H7 (cell line): ENCODE results near the gene TMED7. TPM values are rescaled to one million over a fixed set of nuclear protein-coding genes. Genes with fewer than 3 reads are reported as not detected.
A peak's percentile ranks its signal among the peaks of the same experiment; 100 is the strongest.
"Not testable (repeated sequence)": the region's sequence is repeated elsewhere in the genome, so short reads cannot be mapped to it uniquely, and the experiment has no call there.

Source experiments
- DNase-seq: peaks from one replicate; pipeline ENCODE4 v3.0.0; 2012
- H3K27me3 ChIP-seq: 2 replicates; pipeline ENCODE4 v1.6.0; 2011; ENCODE audit warnings: mild to moderate bottlenecking, low read length; ENCODE audit not compliant: control insufficient read depth, insufficient read depth
- H3K36me3 ChIP-seq: replicated peaks from 2 replicates; pipeline ENCODE4 v1.5.1; 2011; ENCODE audit warnings: low read length; ENCODE audit not compliant: control insufficient read depth, insufficient read depth
- H3K4me3 ChIP-seq: 2 replicates; pipeline ENCODE4 v1.5.1; 2011; ENCODE audit warnings: low read depth, mild to moderate bottlenecking, control low read depth, low read length, moderate library complexity; ENCODE audit not compliant: insufficient read depth
- total RNA-seq: library from RNA; depleted of rRNA; stranded (reverse); fragments of >200 nt; shearing (Covaris generic); gene quantifications from 2 replicates; pipeline ENCODE4 v1.2.3, GENCODE V29; 2014; rRNA removed

Gene TMED7
- 53.0 and 58.9 TPM in 2 replicates for total RNA-seq

DNA sequence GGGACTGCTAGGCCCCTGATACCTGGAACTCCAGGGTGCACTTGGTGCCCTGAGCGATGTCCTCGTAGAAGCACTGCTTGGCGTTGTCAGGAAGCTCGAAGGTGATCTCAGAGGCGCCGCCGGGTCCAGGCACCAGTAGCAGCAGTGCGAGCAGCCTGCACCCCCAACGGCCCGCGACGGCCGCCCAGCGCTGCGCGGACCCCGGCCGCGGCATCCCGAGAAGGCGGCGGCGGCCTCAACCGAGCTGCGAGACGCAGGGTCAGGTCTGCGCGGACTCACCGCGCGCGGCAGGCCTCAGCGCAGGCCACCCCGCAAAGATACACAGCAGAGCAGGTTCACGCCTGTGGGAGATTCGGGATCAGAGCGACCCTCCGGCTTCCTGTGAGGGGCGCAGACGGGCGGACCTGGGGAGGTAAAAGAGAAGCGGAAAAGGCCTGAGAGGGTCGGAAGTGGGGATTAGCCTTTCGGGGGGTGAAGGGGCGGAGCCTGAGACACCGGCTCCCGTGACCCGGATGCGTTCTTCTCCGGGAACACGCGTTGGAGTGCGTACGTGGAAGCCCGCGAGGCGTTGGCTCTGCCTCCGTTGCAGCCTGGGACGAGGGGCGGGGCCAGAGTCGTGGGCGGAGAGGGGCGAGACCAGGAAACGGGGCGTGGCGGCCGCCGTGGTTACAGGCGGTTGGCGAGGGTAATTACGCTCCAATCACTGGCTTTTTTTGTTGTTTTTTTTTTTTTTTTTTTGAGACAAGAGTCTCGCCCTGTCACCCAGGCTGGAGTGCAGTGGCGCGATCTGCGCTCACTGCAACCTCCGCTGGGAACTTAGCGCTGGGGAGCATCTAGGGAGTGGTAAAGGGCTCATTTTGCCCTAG is at the start of gene TMED7:
TMED7 (minus strand) TSS at position 458 of the 866 bp plus-strand sequence; CDS start at position 214, 244 bp downstream.
- Histone ChIP-seq H3K36me3 (peaks cover 2% of the 10 kb centered on the region), H3K27me3 (no peaks in the 10 kb centered on the region), H3K4me3 (peak within 1 kb of the TSS; percentile 83)
- peak; percentile 88 for DNase-seq

- H3K36me3 ChIP-seq, H3K27me3 ChIP-seq, DNase-seq, H3K4me3 ChIP-seq: not testable (repeated sequence)
Observed at GRCh38 chr5:115674782-115675181, 48.9 kb upstream of the TMED7 start.

- H3K4me3 ChIP-seq: no peak overlapping the region
- no peaks in the 10 kb centered on the region for H3K36me3 ChIP-seq
- DNase-seq: no peak
- no peaks in the 10 kb centered on the region for H3K27me3 ChIP-seq
Observed at GRCh38 chr5:115673596-115673995, 47.8 kb upstream of the TMED7 start.

GRCh38 chr5:115671939-115672338 is 46.1 kb upstream of the TMED7 start:
- no peak for DNase-seq
- H3K36me3 ChIP-seq: no peaks in the 10 kb centered on the region
- no peak overlapping the region for H3K4me3 ChIP-seq
- H3K27me3 ChIP-seq: no peaks in the 10 kb centered on the region

DNA sequence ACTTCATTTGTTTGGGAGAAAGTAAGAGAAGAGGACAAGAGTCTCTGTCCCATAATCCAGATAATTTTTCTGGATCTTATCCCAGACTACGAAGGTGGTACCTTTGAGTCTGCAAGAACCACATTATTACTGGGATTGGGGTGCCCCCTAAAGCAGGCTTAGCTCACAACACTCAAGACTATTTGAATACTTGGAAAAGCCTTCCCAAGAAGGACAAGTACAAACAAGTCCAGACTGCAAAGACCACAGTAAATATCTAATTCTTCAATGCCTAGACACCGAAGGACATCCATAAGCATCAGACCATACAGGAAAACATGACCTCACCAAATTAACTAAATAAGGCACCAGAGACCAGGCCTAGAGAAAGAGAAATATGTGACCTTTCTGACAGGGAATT is 40.2 kb upstream of the TMED7 start:
- no peak for DNase-seq
- Histone ChIP-seq H3K4me3 (no peak overlapping the region), H3K27me3 (no peaks in the 10 kb centered on the region), H3K36me3 (no peaks in the 10 kb centered on the region)

DNA sequence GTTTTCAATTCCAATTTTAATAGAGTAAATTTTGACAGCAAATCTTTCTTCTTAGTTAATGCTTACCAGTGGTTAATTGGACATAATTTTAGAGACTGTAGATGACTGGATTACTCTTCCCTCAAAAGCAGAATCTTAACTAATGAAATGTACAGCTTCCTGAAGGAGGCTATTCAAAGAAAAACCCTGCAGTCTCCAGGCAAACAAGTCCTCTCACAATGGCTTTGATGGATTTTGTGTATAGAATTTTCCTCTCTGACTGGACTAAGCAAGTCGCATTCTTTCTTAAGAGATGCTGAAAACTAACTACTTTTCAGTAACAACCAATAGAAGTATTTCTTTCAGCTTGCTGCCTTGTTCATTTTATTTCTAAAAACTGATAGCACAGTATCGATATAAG is 35.7 kb upstream of the TMED7 start:
- no peak for DNase-seq
- Histone ChIP-seq H3K4me3 (no peak overlapping the region), H3K36me3 (no peaks in the 10 kb centered on the region), H3K27me3 (no peaks in the 10 kb centered on the region)

DNA sequence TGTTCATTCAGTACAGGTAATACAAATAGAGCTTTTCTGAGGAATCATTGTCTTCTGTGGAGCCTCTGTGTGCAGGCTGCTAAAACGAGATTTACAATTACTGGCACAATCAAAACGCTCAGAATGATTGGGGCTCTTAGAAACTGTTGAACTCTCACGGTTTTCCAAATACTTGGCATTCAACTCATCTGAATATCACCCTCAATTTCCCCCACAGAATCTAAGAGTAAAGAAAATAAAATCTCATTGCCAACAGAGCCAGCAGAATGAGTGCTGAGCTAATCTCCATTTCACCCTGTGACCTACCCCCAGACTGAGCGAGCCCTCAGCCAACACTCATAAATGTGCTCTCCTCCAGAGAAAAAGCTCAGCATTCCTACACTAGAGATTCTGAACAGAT is 35.3 kb upstream of the TMED7 start:
- no peak for DNase-seq
- H3K4me3 ChIP-seq: no peak overlapping the region
- H3K36me3 ChIP-seq: no peaks in the 10 kb centered on the region
- H3K27me3 ChIP-seq: no peaks in the 10 kb centered on the region

DNA sequence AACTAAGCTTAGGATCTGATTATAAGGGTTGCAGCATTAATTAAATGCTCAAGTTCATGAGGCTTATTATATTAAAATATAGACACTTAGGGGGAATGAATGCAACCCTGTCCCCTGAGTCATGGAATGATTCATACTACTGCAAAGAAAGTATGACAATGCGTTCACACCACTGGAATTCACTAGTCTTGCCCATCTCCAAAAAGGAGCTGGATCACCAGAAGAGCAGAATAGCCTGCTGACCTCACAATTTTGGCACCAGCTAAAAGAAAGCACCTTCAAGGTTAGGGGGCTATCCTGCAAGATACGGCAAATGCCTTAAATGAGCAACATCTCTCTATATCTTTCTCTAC is 32.0 kb upstream of the TMED7 start:
- Histone ChIP-seq H3K27me3 (no peaks in the 10 kb centered on the region), H3K36me3 (no peaks in the 10 kb centered on the region), H3K4me3 (no peak overlapping the region)
- no peak for DNase-seq

GRCh38 chr5:115657125-115657880 is 31.5 kb upstream of the TMED7 start:
- no peaks in the 10 kb centered on the region for H3K27me3 ChIP-seq

DNA sequence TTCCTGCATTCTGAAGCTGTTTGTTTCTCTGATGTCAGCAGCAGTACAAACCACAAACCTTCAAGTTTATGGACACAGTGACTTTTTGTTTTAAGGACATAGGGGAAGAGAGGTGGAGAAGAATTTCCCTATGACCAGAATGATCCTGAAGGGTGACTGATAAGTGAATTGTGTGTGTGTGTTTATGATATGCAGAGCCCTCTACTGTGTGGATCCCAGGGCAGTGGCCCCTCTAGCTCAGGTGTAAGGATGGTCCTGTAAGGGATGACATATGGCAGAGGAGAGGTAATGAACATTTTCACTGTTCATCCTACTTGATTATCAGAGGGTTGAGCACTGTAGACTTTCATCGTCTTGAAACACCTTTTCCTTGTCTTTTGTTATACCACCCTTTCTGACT is 30.6 kb upstream of the TMED7 start:
- H3K36me3 ChIP-seq: no peaks in the 10 kb centered on the region
- no peak overlapping the region for H3K4me3 ChIP-seq
- H3K27me3 ChIP-seq: no peaks in the 10 kb centered on the region
- no peak for DNase-seq

More at GRCh38 chr5:115657125-115657880, 31.5 kb upstream of the TMED7 start:
- H3K4me3 ChIP-seq: no peak overlapping the region
- no peak for DNase-seq
- no peaks in the 10 kb centered on the region for H3K36me3 ChIP-seq

DNA sequence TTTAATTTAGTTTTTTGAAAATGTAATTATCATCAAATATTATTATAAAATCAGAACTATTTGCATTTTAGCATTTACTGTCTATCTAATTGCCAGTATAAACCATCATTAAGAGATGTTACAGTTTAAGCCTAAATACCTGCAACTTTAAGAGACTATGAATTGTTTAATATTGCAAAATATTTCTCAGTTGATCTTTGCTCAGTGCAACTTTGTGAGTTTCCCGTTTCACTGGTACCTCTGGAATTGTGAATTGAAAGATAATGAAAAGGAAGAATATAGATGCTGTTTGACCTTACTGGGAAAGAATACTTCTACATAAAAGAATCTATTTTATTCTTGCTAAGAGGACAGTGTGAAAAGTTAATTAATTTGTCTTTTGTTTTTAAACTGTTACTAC is 30.2 kb upstream of the TMED7 start:
- H3K36me3 ChIP-seq: no peaks in the 10 kb centered on the region
- no peaks in the 10 kb centered on the region for H3K27me3 ChIP-seq
- no peak for DNase-seq
- no peak overlapping the region for H3K4me3 ChIP-seq

- no peak overlapping the region for H3K4me3 ChIP-seq
- no peaks in the 10 kb centered on the region for H3K36me3 ChIP-seq
- no peak for DNase-seq
- H3K27me3 ChIP-seq: no peaks in the 10 kb centered on the region
Observed at GRCh38 chr5:115649541-115649940, 23.7 kb upstream of the TMED7 start.

- no peaks in the 10 kb centered on the region for H3K27me3 ChIP-seq
Observed at GRCh38 chr5:115648056-115648455, 22.2 kb upstream of the TMED7 start.

DNA sequence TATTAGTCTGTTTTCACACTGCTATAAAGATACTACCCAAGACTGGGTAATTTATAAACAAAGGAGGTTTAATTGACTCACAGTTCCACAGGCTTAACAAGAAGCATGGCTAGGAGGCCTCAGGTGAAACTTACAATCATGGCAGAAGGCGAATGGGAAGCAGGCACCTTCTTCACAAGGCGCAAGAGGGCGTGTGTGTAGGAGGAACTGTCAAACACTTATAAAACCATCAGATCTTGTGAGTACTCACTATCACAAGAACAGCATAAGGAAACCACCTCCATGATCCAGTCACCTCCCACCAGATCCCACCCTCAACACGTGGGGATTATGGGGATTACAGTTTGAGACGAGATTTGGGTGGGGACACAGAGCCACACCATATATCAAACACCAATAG is 19.6 kb upstream of the TMED7 start:
- not testable (repeated sequence) for DNase-seq, H3K36me3 ChIP-seq, H3K27me3 ChIP-seq, H3K4me3 ChIP-seq

More at GRCh38 chr5:115648056-115648455, 22.2 kb upstream of the TMED7 start:
- Histone ChIP-seq H3K4me3 (no peak overlapping the region), H3K36me3 (no peaks in the 10 kb centered on the region)
- DNase-seq: no peak

DNA sequence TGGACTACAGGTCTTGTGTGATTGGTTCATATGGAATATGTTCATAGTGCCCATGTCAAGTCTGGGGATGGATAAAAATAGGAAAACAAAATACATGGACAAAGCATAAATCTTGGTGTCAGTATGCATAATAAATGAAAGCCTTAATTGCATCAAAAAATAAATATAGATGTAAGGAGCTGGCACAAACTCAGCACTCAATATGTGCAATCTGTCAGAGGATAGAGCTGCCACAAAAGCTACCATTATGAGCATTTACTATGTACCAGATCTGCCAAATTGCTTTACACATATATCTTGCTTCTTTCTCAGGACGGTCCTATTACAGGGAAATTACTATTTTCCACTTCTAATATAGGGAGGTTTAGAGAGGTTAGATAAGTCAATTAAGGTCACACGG is 18.2 kb upstream of the TMED7 start:
- no peaks in the 10 kb centered on the region for H3K27me3 ChIP-seq
- H3K4me3 ChIP-seq: no peak overlapping the region
- no peaks in the 10 kb centered on the region for H3K36me3 ChIP-seq
- no peak for DNase-seq
